Spinal cord (tissue), 10 donors: ENCODE results near the gene DCC. TPM values are rescaled to one million over a fixed set of nuclear protein-coding genes. Genes with fewer than 3 reads are reported as not detected.
"Not testable (repeated sequence)": the region's sequence is repeated elsewhere in the genome, so short reads cannot be mapped to it uniquely, and the experiment has no call there.

Source experiments
- DNase-seq, 6 donors: peaks; one replicate each; pipeline versions ENCODE4 v3.0.0 to v3.0.0-alpha.2; 2013 to 2015; ENCODE audit warnings: low spot score in 6 of 6, low read depth in 4 of 6
- H3K27ac ChIP-seq: one replicate; pipeline ENCODE4 v1.5.1; 2013; ENCODE audit warnings: low read depth, low read length, control low read depth
- H3K27me3 ChIP-seq: one replicate; pipeline ENCODE4 v1.6.1; 2013; ENCODE audit warnings: low read length; ENCODE audit not compliant: control insufficient read depth, insufficient read depth
- H3K36me3 ChIP-seq: one replicate; pipeline ENCODE4 v1.6.1; 2013; ENCODE audit warnings: low read length; ENCODE audit not compliant: control insufficient read depth, insufficient read depth
- H3K4me1 ChIP-seq: one replicate; pipeline ENCODE4 v1.6.1; 2013; ENCODE audit warnings: low read length; ENCODE audit not compliant: control insufficient read depth, insufficient read depth
- H3K4me3 ChIP-seq: one replicate; pipeline ENCODE4 v1.5.1; 2013; ENCODE audit warnings: low read depth, low read length, control low read depth
- H3K9me3 ChIP-seq: one replicate; pipeline ENCODE4 v1.6.1; 2013; ENCODE audit warnings: low read length; ENCODE audit not compliant: control insufficient read depth, insufficient read depth
- WGBS: methylation state at CpG from one replicate; pipeline ENCODE4 v1.1.5; 2013; ENCODE audit warnings: missing lambda C conversion rate; ENCODE audit not compliant: insufficient coverage; 5-methylcytosine and 5-hydroxymethylcytosine counted together
- polyA plus RNA-seq, 2 donors: library from polyadenylated mRNA; unstranded; fragments of 120-200 nt; gene quantifications; one replicate each; pipeline ENCODE4 v1.2.1, GENCODE V29; 2013; ENCODE audit not compliant: insufficient read length in 2 of 2
- total RNA-seq, 2 donors: library from RNA; depleted of rRNA in 1 of 2; stranded (reverse); fragments of 120-200 nt in 1 of 2; fragments of >200 nt in 1 of 2; gene quantifications; one replicate each; pipeline versions ENCODE4 v1.2.3 to v1.2.4, GENCODE V29; 2013 to 2014
- donor health status: healthy.

The DCC gene
- total and polyA plus RNA-seq, 4 donors: 13.8 to 27.3 (median 17.2) TPM

GRCh38 chr18:53443831-53444230 lies 1103.8 kb downstream of the DCC start:
- DNase-seq: no peak
- Histone ChIP-seq H3K27ac (no peak overlapping the region), H3K27me3 (no peaks in the 10 kb centered on the region), H3K4me3 (no peak overlapping the region), H3K36me3 (no peaks in the 10 kb centered on the region), H3K4me1 (no peaks in the 10 kb centered on the region), H3K9me3 (no peaks in the 10 kb centered on the region)
- WGBS: 100% methylated on average over 3 of the region's 4 CpGs

- no peaks in the 10 kb centered on the region for H3K36me3 ChIP-seq
- WGBS: no CpG with 5 or more reads among the region's 2 CpGs
- no peaks in the 10 kb centered on the region for H3K9me3 ChIP-seq
- H3K27ac ChIP-seq: no peak overlapping the region
- H3K4me3 ChIP-seq: no peak overlapping the region
- no peaks in the 10 kb centered on the region for H3K27me3 ChIP-seq
- DNase-seq: no peak
- H3K4me1 ChIP-seq: no peaks in the 10 kb centered on the region
Measured at GRCh38 chr18:53451902-53452301, 1111.9 kb downstream of the DCC start.

- Histone ChIP-seq H3K36me3 (no peaks in the 10 kb centered on the region), H3K4me3 (no peak overlapping the region), H3K27ac (no peak overlapping the region), H3K9me3 (no peaks in the 10 kb centered on the region), H3K27me3 (no peaks in the 10 kb centered on the region), H3K4me1 (peaks cover 6% of the 10 kb centered on the region)
- DNase-seq: peak in 2 of 6 donors; percentile 7 to 64
- WGBS: no CpG with 5 or more reads among the region's 1 CpG
Measured at GRCh38 chr18:53457068-53457467, 1117.1 kb downstream of the DCC start.

- H3K36me3 ChIP-seq: no peaks in the 10 kb centered on the region
- no peaks in the 10 kb centered on the region for H3K9me3 ChIP-seq
- H3K4me3 ChIP-seq: no peak overlapping the region
- no peaks in the 10 kb centered on the region for H3K27me3 ChIP-seq
- peak in 1 of 6 donors; percentile 29 for DNase-seq
- peaks cover 6% of the 10 kb centered on the region for H3K4me1 ChIP-seq
- no peak overlapping the region for H3K27ac ChIP-seq
Measured at GRCh38 chr18:53458268-53458667, 1118.3 kb downstream of the DCC start.

GRCh38 chr18:53458944-53459580 lies 1119.1 kb downstream of the DCC start:
- H3K36me3 ChIP-seq: no peaks in the 10 kb centered on the region
- H3K9me3 ChIP-seq: no peaks in the 10 kb centered on the region
- peak; percentile 62 to 92 (median 72) for DNase-seq
- H3K4me3 ChIP-seq: no peak overlapping the region
- 32% methylated on average over 5 of the region's 5 CpGs for WGBS
- H3K4me1 ChIP-seq: peaks cover 6% of the 10 kb centered on the region
- no peak overlapping the region for H3K27ac ChIP-seq
- no peaks in the 10 kb centered on the region for H3K27me3 ChIP-seq

GRCh38 chr18:53467756-53468155 lies 1127.8 kb downstream of the DCC start:
- no peak overlapping the region for H3K4me3 ChIP-seq
- no peaks in the 10 kb centered on the region for H3K9me3 ChIP-seq
- no peaks in the 10 kb centered on the region for H3K27me3 ChIP-seq
- no peak overlapping the region for H3K27ac ChIP-seq
- no peaks in the 10 kb centered on the region for H3K36me3 ChIP-seq
- DNase-seq: no peak
- no peaks in the 10 kb centered on the region for H3K4me1 ChIP-seq
- WGBS: no CpG with 5 or more reads among the region's 5 CpGs

- H3K4me3 ChIP-seq, H3K4me1 ChIP-seq, H3K27ac ChIP-seq, DNase-seq, H3K27me3 ChIP-seq, H3K36me3 ChIP-seq, H3K9me3 ChIP-seq: not testable (repeated sequence)
- no CpG with 5 or more reads among the region's 2 CpGs for whole genome bisulfite sequencing
Measured at GRCh38 chr18:53468173-53468572, 1128.2 kb downstream of the DCC start.

- Histone ChIP-seq H3K27me3 (no peaks in the 10 kb centered on the region), H3K9me3 (peaks cover 2% of the 10 kb centered on the region), H3K36me3 (no peaks in the 10 kb centered on the region), H3K4me1 (no peaks in the 10 kb centered on the region), H3K27ac (no peak overlapping the region), H3K4me3 (no peak overlapping the region)
- DNase-seq: peak in 1 of 6 donors; percentile 71
- WGBS: 70% methylated on average over 2 of the region's 2 CpGs
Measured at GRCh38 chr18:53472546-53472945, 1132.5 kb downstream of the DCC start.

GRCh38 chr18:53478155-53478554 lies 1138.2 kb downstream of the DCC start:
- Histone ChIP-seq H3K4me1 (no peaks in the 10 kb centered on the region), H3K27me3 (no peaks in the 10 kb centered on the region), H3K9me3 (peaks cover 2% of the 10 kb centered on the region), H3K36me3 (no peaks in the 10 kb centered on the region), H3K27ac (no peak overlapping the region), H3K4me3 (no peak overlapping the region)
- no peak for DNase-seq
- WGBS: no CpG with 5 or more reads among the region's 3 CpGs

- no peak overlapping the region for H3K27ac ChIP-seq
- 95% methylated on average over 2 of the region's 3 CpGs for WGBS
- H3K27me3 ChIP-seq: no peaks in the 10 kb centered on the region
- H3K9me3 ChIP-seq: peaks cover under 1% of the 10 kb centered on the region
- no peak for DNase-seq
- no peaks in the 10 kb centered on the region for H3K4me1 ChIP-seq
- H3K4me3 ChIP-seq: no peak overlapping the region
- no peaks in the 10 kb centered on the region for H3K36me3 ChIP-seq
Measured at GRCh38 chr18:53486296-53486695, 1146.3 kb downstream of the DCC start.
